ENCODE results near the gene DDX46. TPM values are rescaled to one million over a fixed set of nuclear protein-coding genes. Genes with fewer than 3 reads are reported as not detected.

Gene DDX46
- total RNA-seq, 2 experiments from 2014 or later: 47.1 to 78.8 TPM

GRCh38 chr5:134864707-134865106, 106.1 kb downstream of the DDX46 start:
- CTCF ChIA-PET (ENCODE audit: unreplicated experiment): no interaction called here
- no peak overlapping the region for H2AFZ ChIP-seq (ENCODE audit: low read length)
- DNase-seq (ENCODE audit: low spot score): no peak
- peaks cover 13% of the 10 kb centered on the region for H3K36me3 ChIP-seq (ENCODE audit: insufficient read depth, low read length)
- no peak overlapping the region for H3K4me3 ChIP-seq (ENCODE audit: low read depth, low read length, poor library complexity, severe bottlenecking)
- H3K27ac ChIP-seq (ENCODE audit: low read depth, low read length, poor library complexity, severe bottlenecking): no peak overlapping the region
- H3K9me3 ChIP-seq (ENCODE audit: low read length): no peaks in the 10 kb centered on the region
- TF ChIP-seq CTCF (conservative IDR thresholded peaks at IDR 0.05; ENCODE audit: low read length) (no peak), EZH2phosphoT487 (IDR thresholded peaks at IDR 0.05; ENCODE audit: borderline replicate concordance, low read depth, low read length) (no peak)
- no TSS peak for BruUV-seq (replicated peaks)
- H3K4me2 ChIP-seq (ENCODE audit: low read length): no peak overlapping the region
- intact Hi-C loops (cut with micrococcal nuclease; ENCODE audit: unreplicated experiment): no loop called here
- no peaks in the 10 kb centered on the region for H3K9me2 ChIP-seq (ENCODE audit: insufficient read depth, low read length)
- no peaks in the 10 kb centered on the region for H3K79me2 ChIP-seq (ENCODE audit: insufficient read depth, low read depth, low read length)
- H4K20me1 ChIP-seq (ENCODE audit: insufficient read depth, low read length): no peaks in the 10 kb centered on the region
- POLR2A ChIA-PET: interaction anchor here (0.6 to 1.4 kb wide), 2 partner anchors 11 to 88 kb away, joined by 3 to 4 read pairs; no protein-coding TSS in a partner anchor
- H3K4me1 ChIP-seq (ENCODE audit: insufficient read depth, low read length, poor library complexity, severe bottlenecking): no peaks in the 10 kb centered on the region

GRCh38 chr5:134873494-134873893, 114.9 kb downstream of the DDX46 start:
- no peak for TF ChIP-seq EZH2phosphoT487 (IDR thresholded peaks at IDR 0.05; ENCODE audit: borderline replicate concordance, low read depth, low read length)
- TF ChIP-seq CTCF (conservative IDR thresholded peaks at IDR 0.05; ENCODE audit: low read length): no peak
- H3K79me2 ChIP-seq (ENCODE audit: insufficient read depth, low read depth, low read length): peaks cover 16% of the 10 kb centered on the region; the same call in 1 of the 2 replicates
- POLR2A ChIA-PET: interaction anchor here (0.5 to 2.1 kb wide), 8 partner anchors 10 to 262 kb away, joined by 3 to 10 read pairs (median 3); partner anchors contain the start of gene PCBD2
- peak overlapping the region; percentile 78 for H3K4me3 ChIP-seq (ENCODE audit: low read depth, low read length, poor library complexity, severe bottlenecking)
- peak overlapping the region; percentile 99 for H2AFZ ChIP-seq (ENCODE audit: low read length)
- CTCF ChIA-PET (ENCODE audit: unreplicated experiment): interaction anchor here (0.7 kb wide), 1 partner anchor 31 kb away, joined by 3 read pairs; the partner anchor contains the start of gene PCBD2
- H3K36me3 ChIP-seq (ENCODE audit: insufficient read depth, low read length): no peaks in the 10 kb centered on the region
- no peaks in the 10 kb centered on the region for H3K9me2 ChIP-seq (ENCODE audit: insufficient read depth, low read length)
- TSS peak; percentile 92 for BruUV-seq (replicated peaks)
- H3K9me3 ChIP-seq (ENCODE audit: low read length): no peaks in the 10 kb centered on the region
- intact Hi-C loops (cut with micrococcal nuclease; ENCODE audit: unreplicated experiment): loop anchor here (1.0 kb wide), 2 partner anchors 31 to 135 kb away; partner anchors contain the start of gene CAMLG
- H3K4me1 ChIP-seq (ENCODE audit: insufficient read depth, low read length, poor library complexity, severe bottlenecking): peaks cover 38% of the 10 kb centered on the region
- peak overlapping the region; percentile 85 for H3K4me2 ChIP-seq (ENCODE audit: low read length)
- peak overlapping the region; percentile 54 for H3K27ac ChIP-seq (ENCODE audit: low read depth, low read length, poor library complexity, severe bottlenecking)
- peak; percentile 59 for DNase-seq (ENCODE audit: low spot score)
- no peaks in the 10 kb centered on the region for H4K20me1 ChIP-seq (ENCODE audit: insufficient read depth, low read length)
